Immature natural killer cell (primary cell): Measurements from ENCODE around the gene NBPF14. TPM values are rescaled to one million over a fixed set of nuclear protein-coding genes. Genes with fewer than 3 reads are reported as not detected.
"Not testable (repeated sequence)": the region's sequence is repeated elsewhere in the genome, so short reads cannot be mapped to it uniquely, and the experiment has no call there.

ENCODE experiments used
- DNase-seq, 3 donors: peaks; one replicate each; pipeline ENCODE4 v3.0.0; 2022; ENCODE audit warnings: mixed read lengths in 1 of 3
- H3K27ac Mint-ChIP-seq, 6 donors: one replicate each; pipeline ENCODE4 v1.8.0; 2020; ENCODE audit warnings: mixed read lengths in 6 of 6, mild to moderate bottlenecking in 5 of 6, inconsistent platforms in 4 of 6, moderate library complexity in 3 of 6
- H3K27me3 Mint-ChIP-seq, 3 donors: one replicate each; pipeline ENCODE4 v1.8.0; 2020 to 2021; ENCODE audit warnings: low read depth in 3 of 3, mild to moderate bottlenecking in 3 of 3, mixed read lengths in 3 of 3, moderate library complexity in 3 of 3, inconsistent platforms in 1 of 3
- H3K36me3 Mint-ChIP-seq, 3 donors: one replicate each; pipeline ENCODE4 v1.8.0; 2020; ENCODE audit warnings: mixed read lengths in 3 of 3, inconsistent platforms in 2 of 3, mild to moderate bottlenecking in 2 of 3
- H3K4me1 Mint-ChIP-seq, 2 donors: one replicate each; pipeline ENCODE4 v1.8.0; 2020; ENCODE audit warnings: inconsistent platforms in 2 of 2, mild to moderate bottlenecking in 2 of 2, mixed read lengths in 2 of 2, moderate library complexity in 1 of 2
- H3K4me3 Mint-ChIP-seq, 5 donors: one replicate each; pipeline ENCODE4 v1.8.0; 2020; ENCODE audit warnings: mild to moderate bottlenecking in 5 of 5, mixed read lengths in 5 of 5, inconsistent platforms in 3 of 5, moderate library complexity in 3 of 5
- H3K9me3 Mint-ChIP-seq, 6 donors: one replicate each; pipeline ENCODE4 v1.8.0; 2020; ENCODE audit warnings: mild to moderate bottlenecking in 6 of 6, mixed read lengths in 6 of 6, inconsistent platforms in 4 of 6, moderate library complexity in 3 of 6
- polyA plus RNA-seq, 3 donors: library from polyadenylated mRNA; unstranded; fragments of 300-500 nt; fragmentation: Illumina TruSeq; gene quantifications; one replicate each; pipeline ENCODE4 v1.2.3, GENCODE V29; 2021

NBPF14 gene, protein sequence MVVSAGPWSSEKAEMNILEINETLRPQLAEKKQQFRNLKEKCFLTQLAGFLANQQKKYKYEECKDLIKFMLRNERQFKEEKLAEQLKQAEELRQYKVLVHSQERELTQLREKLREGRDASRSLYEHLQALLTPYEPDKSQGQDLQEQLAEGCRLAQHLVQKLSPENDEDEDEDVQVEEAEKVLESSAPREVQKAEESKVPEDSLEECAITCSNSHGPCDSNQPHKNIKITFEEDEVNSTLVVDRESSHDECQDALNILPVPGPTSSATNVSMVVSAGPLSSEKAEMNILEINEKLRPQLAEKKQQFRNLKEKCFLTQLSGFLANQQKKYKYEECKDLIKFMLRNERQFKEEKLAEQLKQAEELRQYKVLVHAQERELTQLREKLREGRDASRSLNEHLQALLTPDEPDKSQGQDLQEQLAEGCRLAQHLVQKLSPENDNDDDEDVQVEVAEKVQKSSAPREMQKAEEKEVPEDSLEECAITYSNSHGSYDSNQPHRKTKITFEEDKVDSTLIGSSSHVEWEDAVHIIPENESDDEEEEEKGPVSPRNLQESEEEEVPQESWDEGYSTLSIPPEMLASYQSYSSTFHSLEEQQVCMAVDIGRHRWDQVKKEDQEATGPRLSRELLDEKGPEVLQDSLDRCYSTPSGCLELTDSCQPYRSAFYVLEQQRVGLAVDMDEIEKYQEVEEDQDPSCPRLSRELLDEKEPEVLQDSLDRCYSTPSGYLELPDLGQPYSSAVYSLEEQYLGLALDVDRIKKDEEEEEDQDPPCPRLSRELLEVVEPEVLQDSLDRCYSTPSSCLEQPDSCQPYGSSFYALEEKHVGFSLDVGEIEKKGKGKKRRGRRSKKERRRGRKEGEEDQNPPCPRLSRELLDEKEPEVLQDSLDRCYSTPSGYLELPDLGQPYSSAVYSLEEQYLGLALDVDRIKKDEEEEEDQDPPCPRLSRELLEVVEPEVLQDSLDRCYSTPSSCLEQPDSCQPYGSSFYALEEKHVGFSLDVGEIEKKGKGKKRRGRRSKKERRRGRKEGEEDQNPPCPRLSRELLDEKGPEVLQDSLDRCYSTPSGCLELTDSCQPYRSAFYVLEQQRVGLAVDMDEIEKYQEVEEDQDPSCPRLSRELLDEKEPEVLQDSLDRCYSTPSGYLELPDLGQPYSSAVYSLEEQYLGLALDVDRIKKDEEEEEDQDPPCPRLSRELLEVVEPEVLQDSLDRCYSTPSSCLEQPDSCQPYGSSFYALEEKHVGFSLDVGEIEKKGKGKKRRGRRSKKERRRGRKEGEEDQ (N-terminal part only)
- polyA plus RNA-seq = 10 to 100 TPM in 2 of 3 donors, 1 to 10 TPM in 1; 9.9 to 11.1 (median 10.1) TPM

GRCh38 chr1:148595911-148596310 is at the start of gene NBPF14:
Gene NBPF14 (minus strand): TSS chr1:148596011. CDS start chr1:148595717, 294 bp downstream.
- not testable (repeated sequence) for H3K36me3 Mint-ChIP-seq, DNase-seq, H3K4me3 Mint-ChIP-seq, H3K27ac Mint-ChIP-seq, H3K4me1 Mint-ChIP-seq, H3K9me3 Mint-ChIP-seq, H3K27me3 Mint-ChIP-seq

DNA sequence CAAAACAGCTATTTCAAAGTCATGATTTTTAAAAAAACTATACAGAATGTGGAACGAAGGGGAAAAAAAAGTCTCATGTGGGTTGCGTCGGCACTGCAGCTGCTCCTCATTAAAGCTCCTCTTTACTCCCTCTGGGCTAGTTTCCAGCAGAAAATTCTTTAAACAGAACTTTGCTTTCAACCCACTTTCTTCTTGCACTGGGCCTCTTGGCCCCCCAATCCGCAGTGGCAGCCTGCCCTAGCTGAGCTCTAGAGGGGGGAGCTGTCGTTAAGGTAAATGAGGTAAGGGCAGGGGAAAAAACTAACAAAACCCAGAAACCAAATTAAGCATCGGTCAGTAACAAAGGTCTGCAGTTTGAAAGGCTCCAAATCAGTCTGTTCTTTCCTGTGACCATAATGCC is 29.6 kb upstream of the NBPF14 start:
- DNase-seq, H3K27ac Mint-ChIP-seq, H3K9me3 Mint-ChIP-seq, H3K27me3 Mint-ChIP-seq, H3K4me1 Mint-ChIP-seq, H3K36me3 Mint-ChIP-seq, H3K4me3 Mint-ChIP-seq: not testable (repeated sequence)

- not testable (repeated sequence) for H3K4me1 Mint-ChIP-seq, H3K27me3 Mint-ChIP-seq, DNase-seq, H3K27ac Mint-ChIP-seq, H3K9me3 Mint-ChIP-seq, H3K4me3 Mint-ChIP-seq, H3K36me3 Mint-ChIP-seq
These were observed 22.4 kb upstream of the NBPF14 start for GRCh38 chr1:148618216-148618615.

- not testable (repeated sequence) for H3K9me3 Mint-ChIP-seq, H3K27me3 Mint-ChIP-seq, H3K4me3 Mint-ChIP-seq, H3K4me1 Mint-ChIP-seq, DNase-seq, H3K27ac Mint-ChIP-seq, H3K36me3 Mint-ChIP-seq
These were observed 9.5 kb upstream of the NBPF14 start for GRCh38 chr1:148605266-148605665.

DNA sequence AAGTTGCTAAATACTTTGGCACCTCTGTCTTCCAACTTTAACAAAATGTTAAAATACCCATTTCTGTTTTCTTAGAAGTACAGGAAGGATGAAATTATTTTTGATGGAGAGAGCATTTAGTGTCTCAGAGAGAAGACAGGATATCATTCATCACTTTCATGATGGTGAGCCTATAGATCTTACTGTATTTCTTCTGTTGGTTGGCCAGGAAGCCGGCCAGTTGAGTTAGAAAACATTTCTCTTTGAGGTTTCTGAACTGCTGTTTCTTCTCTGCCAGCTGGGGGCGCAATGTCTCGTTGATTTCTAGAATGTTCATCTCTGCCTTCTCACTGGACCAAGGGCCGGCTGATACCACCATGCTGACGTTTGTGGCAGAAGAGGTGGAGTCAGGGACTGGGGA is 451 bp downstream of the NBPF14 start:
- not testable (repeated sequence) for H3K27ac Mint-ChIP-seq, DNase-seq, H3K9me3 Mint-ChIP-seq, H3K27me3 Mint-ChIP-seq, H3K4me1 Mint-ChIP-seq, H3K36me3 Mint-ChIP-seq, H3K4me3 Mint-ChIP-seq

GRCh38 chr1:148591098-148591497 is 4.7 kb downstream of the NBPF14 start:
- DNase-seq, H3K4me3 Mint-ChIP-seq, H3K4me1 Mint-ChIP-seq, H3K27ac Mint-ChIP-seq, H3K9me3 Mint-ChIP-seq, H3K36me3 Mint-ChIP-seq, H3K27me3 Mint-ChIP-seq: not testable (repeated sequence)

DNA sequence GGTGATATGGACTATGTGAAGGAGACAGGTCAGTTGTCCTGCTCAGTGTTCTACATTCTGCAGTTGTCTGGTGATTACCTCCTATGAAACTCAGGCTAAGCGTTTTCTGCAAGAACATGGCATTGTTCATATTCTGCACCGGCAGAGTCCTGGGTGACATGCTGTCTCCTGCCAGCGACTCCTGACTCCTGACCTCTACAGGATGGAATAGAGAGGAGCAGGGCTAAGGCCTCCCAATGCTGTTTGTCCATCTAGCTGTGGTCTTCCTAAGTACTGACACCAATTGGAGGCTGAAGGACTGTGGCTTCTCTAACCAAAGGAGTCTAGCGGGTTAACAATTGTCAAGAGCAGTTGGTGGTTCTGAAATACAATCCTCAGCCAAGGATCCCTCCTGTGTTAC is 63.7 kb downstream of the NBPF14 start:
- H3K27ac Mint-ChIP-seq, H3K36me3 Mint-ChIP-seq, H3K9me3 Mint-ChIP-seq, H3K4me3 Mint-ChIP-seq, H3K27me3 Mint-ChIP-seq, DNase-seq: not testable (repeated sequence)
- H3K4me1 Mint-ChIP-seq = peaks cover 5 to 10% of the 10 kb centered on the region in 2 donors

- DNase-seq = peak; percentile 55 to 67 (median 59)
- Mint-ChIP-seq H3K4me3 (peak overlapping the region; percentile 78 to 88 (median 82)), H3K4me1 (peaks cover 7 to 10% of the 10 kb centered on the region in 2 donors), H3K27ac (peak overlapping the region; percentile 61 to 85 (median 78))
- not testable (repeated sequence) for H3K27me3 Mint-ChIP-seq, H3K9me3 Mint-ChIP-seq, H3K36me3 Mint-ChIP-seq
These were observed 66.7 kb downstream of the NBPF14 start for GRCh38 chr1:148529101-148529567.

- peak; percentile 60 to 69 (median 65) for DNase-seq
- H3K4me3 Mint-ChIP-seq, H3K9me3 Mint-ChIP-seq, H3K27me3 Mint-ChIP-seq, H3K27ac Mint-ChIP-seq, H3K36me3 Mint-ChIP-seq: not testable (repeated sequence)
- peaks cover 7 to 10% of the 10 kb centered on the region in 2 donors for H3K4me1 Mint-ChIP-seq
These were observed 67.2 kb downstream of the NBPF14 start for GRCh38 chr1:148528591-148528990.

DNA sequence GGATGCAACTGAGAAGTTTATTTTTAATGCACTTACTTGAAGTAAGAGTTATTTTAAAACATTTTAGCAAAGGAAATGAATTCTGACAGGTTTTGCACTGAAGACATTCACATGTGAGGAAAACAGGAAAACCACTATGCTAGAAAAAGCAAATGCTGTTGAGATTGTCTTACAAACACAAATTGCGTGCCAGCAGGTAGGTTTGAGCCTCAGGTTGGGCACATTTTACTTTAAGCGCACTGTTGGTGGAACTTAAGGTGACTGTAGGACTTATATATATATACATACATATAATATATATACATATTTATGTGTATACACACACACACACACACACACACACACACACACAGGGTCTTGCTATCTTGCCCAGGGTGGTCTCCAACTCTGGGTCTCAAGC is 69.2 kb downstream of the NBPF14 start:
- peaks cover 12 to 16% (median 15%) of the 10 kb centered on the region in 3 donors for H3K27me3 Mint-ChIP-seq
- H3K4me3 Mint-ChIP-seq, DNase-seq, H3K9me3 Mint-ChIP-seq, H3K36me3 Mint-ChIP-seq, H3K27ac Mint-ChIP-seq: not testable (repeated sequence)
- H3K4me1 Mint-ChIP-seq = peaks cover 11 to 15% of the 10 kb centered on the region in 2 donors

DNA sequence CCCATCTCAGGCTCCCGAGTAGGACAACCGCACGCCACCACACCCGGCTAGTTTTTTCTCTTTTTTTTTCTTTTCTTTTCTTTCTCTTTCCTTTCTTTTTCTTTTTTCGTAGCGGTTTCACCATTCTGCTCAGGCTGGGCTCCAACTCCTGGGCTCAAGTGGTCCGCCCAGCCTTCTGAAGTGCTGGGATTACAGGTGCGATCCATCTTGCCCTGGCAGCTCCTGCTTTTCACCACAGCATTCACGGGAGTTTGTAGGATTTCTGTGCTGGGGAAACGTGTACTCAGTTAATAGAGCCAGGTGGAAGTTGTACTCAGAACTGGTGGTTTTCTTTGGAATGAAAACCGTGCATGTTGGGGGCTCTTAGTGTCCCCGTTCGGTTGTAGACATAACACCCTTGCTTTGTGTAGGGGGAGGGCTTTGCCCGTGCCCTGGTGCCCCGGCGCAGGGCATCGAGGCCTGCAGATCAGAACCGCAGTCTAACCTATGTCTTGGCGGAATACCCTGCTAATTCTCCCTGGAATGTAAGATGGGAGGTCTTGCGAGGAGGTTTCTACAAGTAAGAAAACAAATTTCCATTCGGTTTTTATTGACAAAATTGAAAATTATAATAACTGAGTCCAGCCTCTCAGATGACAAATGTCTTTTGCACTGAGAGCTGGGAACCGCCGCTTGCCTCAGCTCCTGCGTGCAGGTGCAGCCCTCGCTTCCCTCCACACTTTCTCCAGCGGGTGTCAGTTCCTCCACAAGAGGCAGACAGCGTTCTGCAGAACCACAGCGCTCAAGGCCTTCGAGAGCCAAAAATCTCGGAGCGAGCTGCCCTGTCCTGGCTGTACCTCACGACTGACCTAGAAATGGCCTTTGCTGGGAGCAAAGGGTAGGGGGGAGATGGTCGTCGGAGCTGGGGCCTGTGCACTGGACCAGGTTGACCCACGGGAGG is 72.3 kb downstream of the NBPF14 start:
- peaks cover 7 to 11% of the 10 kb centered on the region in 2 donors for H3K4me1 Mint-ChIP-seq
- H3K27me3 Mint-ChIP-seq = peaks cover 9 to 12% (median 10%) of the 10 kb centered on the region in 3 donors
- H3K36me3 Mint-ChIP-seq, H3K9me3 Mint-ChIP-seq: not testable (repeated sequence)
- peak; percentile 21 to 32 (median 31) for DNase-seq
- peak overlapping the region; percentile 88 to 98 (median 94) for H3K4me3 Mint-ChIP-seq
- H3K27ac Mint-ChIP-seq = peak overlapping the region; percentile 93 to 99 (median 98)

DNA sequence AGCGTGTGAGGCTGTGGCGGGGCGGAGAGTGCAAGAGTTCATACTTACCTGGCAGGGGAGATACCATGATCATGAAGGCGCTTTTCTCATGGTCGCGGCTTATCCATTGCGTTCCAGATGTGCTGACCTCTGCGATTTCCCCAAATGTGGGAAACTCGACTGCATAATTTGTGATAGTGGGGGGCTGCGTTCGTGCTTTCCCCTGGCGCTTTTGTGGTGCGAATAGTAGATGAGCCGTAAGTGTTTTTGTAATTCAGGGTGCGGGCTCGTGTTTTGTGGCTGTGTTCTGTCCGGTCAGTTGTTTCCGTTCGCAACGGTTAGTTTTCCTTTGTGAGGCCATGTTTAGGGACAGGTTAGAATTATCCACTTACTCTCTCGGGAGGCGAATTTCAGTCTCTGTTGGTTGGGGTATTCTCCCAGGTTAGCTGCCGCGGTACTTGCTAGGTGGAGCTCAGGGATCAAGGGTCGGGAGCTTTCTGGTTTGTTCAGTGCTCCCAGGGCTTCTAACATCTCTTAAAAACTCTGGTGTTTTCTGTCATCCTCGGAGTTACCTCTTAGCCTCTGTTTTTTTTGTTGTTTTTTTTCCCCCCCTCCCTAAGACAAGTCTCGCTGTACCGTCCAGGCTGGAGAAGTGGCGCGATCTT is 73.1 kb downstream of the NBPF14 start:
- H3K4me3 Mint-ChIP-seq = peak overlapping the region; percentile 88 to 98 (median 94)
- not testable (repeated sequence) for H3K36me3 Mint-ChIP-seq
- peaks cover 8 to 10% of the 10 kb centered on the region in 2 donors for H3K4me1 Mint-ChIP-seq

More for the DNA sequence above, 73.1 kb downstream of the NBPF14 start:
- peak; percentile 91 to 95 (median 92) for DNase-seq
- H3K9me3 Mint-ChIP-seq = not testable (repeated sequence)
- Mint-ChIP-seq H3K27me3 (peaks cover 9 to 12% (median 10%) of the 10 kb centered on the region in 3 donors), H3K27ac (peak overlapping the region; percentile 93 to 99 (median 98))
